ENCODE results near the gene LRP1B. TPM values are rescaled to one million over a fixed set of nuclear protein-coding genes. Genes with fewer than 3 reads are reported as not detected.

LRP1B gene
- total RNA-seq, 2 donors from 2014 or later = 0.52 to 3.0 TPM

DNA sequence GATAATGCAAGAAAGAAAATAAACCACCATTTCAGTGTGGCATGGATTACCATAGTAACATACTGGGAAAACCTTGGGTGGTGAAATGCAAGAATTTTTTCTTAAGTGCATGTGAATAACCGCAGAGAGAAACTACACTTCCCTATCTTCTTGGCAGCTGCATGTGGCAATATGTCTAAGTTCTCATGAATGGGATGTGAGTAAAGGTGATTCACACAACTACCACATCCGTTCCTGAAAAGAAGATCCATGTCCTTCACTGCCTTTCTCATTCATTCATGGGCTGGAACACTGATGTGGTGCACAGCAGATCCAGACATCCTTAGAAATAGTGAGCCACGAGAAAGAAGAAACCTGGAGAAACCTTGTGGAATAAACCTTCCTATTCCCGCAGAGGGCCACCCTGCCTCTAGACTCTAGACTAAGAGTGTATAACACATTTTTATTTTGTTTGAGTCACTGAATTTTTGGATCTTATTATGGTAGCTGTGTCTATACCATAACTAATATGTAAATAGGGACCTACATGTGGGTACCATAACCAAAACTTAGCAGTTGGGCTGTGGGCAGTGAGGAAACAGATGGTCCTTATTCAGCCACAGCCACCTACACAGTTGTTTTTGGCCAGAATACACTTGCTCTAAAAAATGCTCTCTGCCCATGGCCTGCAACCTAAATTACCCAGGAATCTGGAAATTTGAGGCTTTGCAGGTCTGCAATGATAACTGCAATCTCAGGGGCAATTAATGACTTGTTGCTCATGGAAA is 573.3 kb downstream of the LRP1B start:
- 44 to 55% methylated on average over 4 of the region's 4 CpGs for WGBS, 2 donors

GRCh38 chr2:141555876-141556470 is 574.8 kb downstream of the LRP1B start:
- no peaks in the 10 kb centered on the region for H3K36me3 ChIP-seq (replicated peaks in 1 of 2; ENCODE audit: insufficient read depth in 1 of 2, low read depth in 2 of 2)
- H3K27me3 ChIP-seq = no peaks in the 10 kb centered on the region
- TF ChIP-seq, protein P1, sequence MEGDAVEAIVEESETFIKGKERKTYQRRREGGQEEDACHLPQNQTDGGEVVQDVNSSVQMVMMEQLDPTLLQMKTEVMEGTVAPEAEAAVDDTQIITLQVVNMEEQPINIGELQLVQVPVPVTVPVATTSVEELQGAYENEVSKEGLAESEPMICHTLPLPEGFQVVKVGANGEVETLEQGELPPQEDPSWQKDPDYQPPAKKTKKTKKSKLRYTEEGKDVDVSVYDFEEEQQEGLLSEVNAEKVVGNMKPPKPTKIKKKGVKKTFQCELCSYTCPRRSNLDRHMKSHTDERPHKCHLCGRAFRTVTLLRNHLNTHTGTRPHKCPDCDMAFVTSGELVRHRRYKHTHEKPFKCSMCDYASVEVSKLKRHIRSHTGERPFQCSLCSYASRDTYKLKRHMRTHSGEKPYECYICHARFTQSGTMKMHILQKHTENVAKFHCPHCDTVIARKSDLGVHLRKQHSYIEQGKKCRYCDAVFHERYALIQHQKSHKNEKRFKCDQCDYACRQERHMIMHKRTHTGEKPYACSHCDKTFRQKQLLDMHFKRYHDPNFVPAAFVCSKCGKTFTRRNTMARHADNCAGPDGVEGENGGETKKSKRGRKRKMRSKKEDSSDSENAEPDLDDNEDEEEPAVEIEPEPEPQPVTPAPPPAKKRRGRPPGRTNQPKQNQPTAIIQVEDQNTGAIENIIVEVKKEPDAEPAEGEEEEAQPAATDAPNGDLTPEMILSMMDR (IDR thresholded peaks at IDR 0.05) = no peak
- TF ChIP-seq POLR2A (IDR thresholded peaks at IDR 0.05) = no peak
- no peak overlapping the region for H3K27ac ChIP-seq
- H3K4me3 ChIP-seq = no peak overlapping the region
- no peak for DNase-seq
- ATAC-seq = no peak
- intact Hi-C loops (cut with DNase I) = no loop called here
- WGBS, 2 donors = 15 to 39% methylated on average over 5 of the region's 5 CpGs
- H3K9me3 ChIP-seq = no peaks in the 10 kb centered on the region
- H3K4me1 ChIP-seq = peaks cover 21% of the 10 kb centered on the region

More for the DNA sequence above, 573.3 kb downstream of the LRP1B start:
- H3K4me3 ChIP-seq = no peak overlapping the region
- H3K27ac ChIP-seq = no peak overlapping the region
- peaks cover 25% of the 10 kb centered on the region for H3K4me1 ChIP-seq
- ATAC-seq (peak; percentile 58), DNase-seq (peak in 1 of 4 donors; percentile 9)
- intact Hi-C loops (cut with DNase I) = no loop called here
- no peaks in the 10 kb centered on the region for H3K27me3 ChIP-seq
- no peaks in the 10 kb centered on the region for H3K9me3 ChIP-seq
- no peaks in the 10 kb centered on the region for H3K36me3 ChIP-seq (replicated peaks in 1 of 2; ENCODE audit: insufficient read depth in 1 of 2, low read depth in 2 of 2)
- TF ChIP-seq, protein P1 (IDR thresholded peaks at IDR 0.05) = no peak
- no peak for TF ChIP-seq POLR2A (IDR thresholded peaks at IDR 0.05)

DNA sequence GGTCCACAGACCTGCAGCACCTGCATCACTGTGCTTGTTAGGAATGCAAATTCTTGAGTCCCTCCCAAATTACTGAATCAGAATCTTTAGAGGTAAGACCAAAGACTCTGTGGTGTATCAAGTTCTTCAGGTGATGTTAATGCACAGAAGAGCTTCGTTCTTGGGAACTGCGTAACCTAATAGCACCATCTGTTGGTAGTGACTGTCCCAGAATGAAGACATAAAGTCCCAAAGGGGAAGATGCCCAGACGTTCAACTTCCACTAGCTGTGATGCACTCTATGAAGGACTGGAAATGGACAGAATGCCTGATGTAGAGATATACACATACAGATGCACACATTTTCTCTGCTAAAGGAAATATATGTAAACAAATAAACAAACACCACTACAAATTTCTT is 576.0 kb downstream of the LRP1B start:
- Histone ChIP-seq H3K27me3 (no peaks in the 10 kb centered on the region), H3K4me3 (no peak overlapping the region), H3K4me1 (peaks cover 10% of the 10 kb centered on the region), H3K36me3 (replicated peaks in 1 of 2; ENCODE audit: insufficient read depth in 1 of 2, low read depth in 2 of 2) (no peaks in the 10 kb centered on the region), H3K27ac (no peak overlapping the region), H3K9me3 (no peaks in the 10 kb centered on the region)
- peak in 1 of 4 donors; percentile 4 for DNase-seq
- 14 to 18% methylated on average over 3 of the region's 3 CpGs for WGBS, 2 donors
- intact Hi-C loops (cut with DNase I) = no loop called here
- ATAC-seq = no peak
- TF ChIP-seq, protein P1 (IDR thresholded peaks at IDR 0.05) = peak in 5 of 7 experiments; percentile 13 to 33 (median 29)
- no peak for TF ChIP-seq POLR2A (IDR thresholded peaks at IDR 0.05)

GRCh38 chr2:141534666-141535362 is 596.0 kb downstream of the LRP1B start:
- intact Hi-C loops (cut with DNase I) = no loop called here
- TF ChIP-seq, protein P1 (IDR thresholded peaks at IDR 0.05) = no peak
- TF ChIP-seq POLR2A (IDR thresholded peaks at IDR 0.05) = no peak
- Histone ChIP-seq H3K9me3 (no peaks in the 10 kb centered on the region), H3K27ac (no peak overlapping the region), H3K36me3 (replicated peaks in 1 of 2; ENCODE audit: insufficient read depth in 1 of 2, low read depth in 2 of 2) (no peaks in the 10 kb centered on the region), H3K4me3 (no peak overlapping the region), H3K27me3 (no peaks in the 10 kb centered on the region), H3K4me1 (peaks cover under 1% of the 10 kb centered on the region)
- WGBS, 2 donors = 57 to 66% methylated on average over 4 of the region's 4 CpGs
- DNase-seq = no peak
- no peak for ATAC-seq
